Smooth muscle cell (in vitro differentiated cells): ENCODE results near the gene CDH13. TPM values are rescaled to one million over a fixed set of nuclear protein-coding genes. Genes with fewer than 3 reads are reported as not detected.

Experiments
- DNase-seq: peaks from one replicate; lab custom pipeline; 2025; ENCODE audit not compliant: unreplicated experiment; lab: John Stamatoyannopoulos, UW
- H2AFZ ChIP-seq: fragments of 200-600 bp; sonication (generic); 2 replicates; pipeline ENCODE4 v1.6.0; 2016; ENCODE audit warnings: antibody characterized with exemption, low read depth, mild to moderate bottlenecking
- H3F3A ChIP-seq: fragments of 200-600 bp; sonication (generic); 2 replicates; pipeline ENCODE4 v1.6.0; 2017; ENCODE audit warnings: antibody characterized with exemption, low read depth
- H3K27ac ChIP-seq: fragments of 200-600 bp; sonication (generic); 2 replicates; pipeline ENCODE4 v1.5.1; 2016; ENCODE audit warnings: low read depth, mild to moderate bottlenecking
- H3K27me3 ChIP-seq: fragments of 200-600 bp; sonication (generic); 2 replicates; pipeline ENCODE4 v1.6.1; 2016; ENCODE audit warnings: low read depth, mild to moderate bottlenecking
- H3K36me3 ChIP-seq: fragments of 200-600 bp; sonication (generic); 2 replicates; pipeline ENCODE4 v1.5.1; 2016; ENCODE audit warnings: low read depth
- H3K4me1 ChIP-seq: fragments of 200-600 bp; sonication (generic); 2 replicates; pipeline ENCODE4 v1.5.1; 2016; ENCODE audit warnings: low read depth
- H3K4me2 ChIP-seq: fragments of 200-600 bp; sonication (generic); 2 replicates; pipeline ENCODE4 v1.6.0; 2016; ENCODE audit warnings: mild to moderate bottlenecking
- H3K4me3 ChIP-seq: fragments of 200-600 bp; sonication (generic); 2 replicates; pipeline ENCODE4 v1.5.1; 2016; ENCODE audit warnings: mild to moderate bottlenecking
- H3K79me2 ChIP-seq: fragments of 200-600 bp; sonication (generic); 2 replicates; pipeline ENCODE4 v1.6.0; 2016; ENCODE audit warnings: low read depth, mild to moderate bottlenecking
- H3K9ac ChIP-seq: fragments of 200-600 bp; sonication (generic); 2 replicates; pipeline ENCODE4 v1.6.0; 2016; ENCODE audit warnings: low read depth
- H3K9me3 ChIP-seq: fragments of 200-600 bp; sonication (generic); replicated peaks from 2 replicates; pipeline ENCODE4 v1.5.1; 2016; ENCODE audit warnings: low read depth
- H4K20me1 ChIP-seq: fragments of 200-600 bp; sonication (generic); 2 replicates; pipeline ENCODE4 v1.6.0; 2016; ENCODE audit warnings: low read depth
- CTCF ChIP-seq: fragments of 200-600 bp; sonication (generic); IDR thresholded peaks from 2 replicates; pipeline ENCODE4 v1.5.1; 2017; ENCODE audit warnings: borderline replicate concordance, mild to moderate bottlenecking, antibody characterized with exemption; ENCODE audit not compliant: insufficient read depth, poor library complexity, severe bottlenecking
- WGBS: methylation state at CpG from one replicate; pipeline ENCODE4 v1.1.7; 2016; ENCODE audit warnings: low lambda C conversion rate; 5-methylcytosine and 5-hydroxymethylcytosine counted together
- polyA plus RNA-seq: library from polyadenylated mRNA; unstranded; fragments of >200 nt; fragmentation: Nextera tagmentation; extraction: Ambion mirVana; gene quantifications from 2 replicates; pipeline ENCODE4 v1.2.1, GENCODE V29; 2016
- total RNA-seq: library from RNA; depleted of rRNA; stranded (reverse); fragments of >200 nt; gene quantifications from 2 replicates; pipeline ENCODE4 v1.2.3, GENCODE V29; 2014

CDH13 gene
- total and polyA plus RNA-seq, 2 experiments from 2014 or later, result 12.1 to 32.2 TPM

DNA sequence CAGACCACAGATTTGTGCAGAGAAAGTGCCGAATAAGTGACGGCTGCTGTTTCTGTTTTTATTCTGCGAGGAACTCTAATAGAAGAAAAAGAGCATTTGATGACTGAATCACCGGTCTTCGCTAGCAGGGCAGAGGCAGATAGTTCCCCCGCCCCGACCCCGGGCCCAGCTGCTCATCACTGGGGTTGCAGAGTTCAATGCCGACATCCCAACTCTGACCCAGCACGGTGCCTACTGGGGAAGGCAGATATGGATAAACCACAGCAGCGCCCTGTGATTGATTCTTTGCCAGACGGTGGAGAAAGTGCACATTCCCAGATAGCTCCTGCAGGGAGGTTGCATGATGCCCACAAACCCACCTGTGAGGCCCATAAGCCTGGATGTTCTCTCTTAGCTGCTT is 823.1 kb downstream of the CDH13 start:
- no peak for DNase-seq
- Histone ChIP-seq H3K4me1 (no peaks in the 10 kb centered on the region), H3K4me3 (no peak overlapping the region), H3K79me2 (no peaks in the 10 kb centered on the region), H3K27me3 (no peaks in the 10 kb centered on the region), H4K20me1 (no peaks in the 10 kb centered on the region), H3K36me3 (no peaks in the 10 kb centered on the region), H3F3A (no peaks in the 10 kb centered on the region), H2AFZ (no peak overlapping the region), H3K27ac (no peak overlapping the region), H3K9ac (no peak overlapping the region), H3K9me3 (no peaks in the 10 kb centered on the region), H3K4me2 (no peak overlapping the region)
- 95% methylated on average over 12 of the region's 12 CpGs for WGBS
- no peak for TF ChIP-seq CTCF

DNA sequence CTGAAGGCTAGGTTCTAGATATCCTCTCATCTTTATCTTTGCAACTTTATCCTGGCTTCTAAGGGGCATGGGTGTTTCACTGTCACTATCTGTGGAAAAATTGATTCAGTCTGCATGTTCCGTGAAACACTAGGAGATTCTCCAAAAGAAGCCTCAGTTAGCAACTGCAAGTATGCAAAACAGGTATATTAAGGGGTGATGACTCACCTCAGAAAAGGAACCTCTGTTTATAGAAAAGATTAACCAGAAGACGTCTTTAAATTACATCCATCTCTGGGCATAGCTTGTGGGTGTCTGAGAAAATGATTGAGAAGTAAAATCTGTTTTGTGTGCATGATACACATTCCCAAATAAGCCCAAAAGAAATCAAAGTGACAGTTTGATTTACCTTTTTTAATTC is 827.2 kb downstream of the CDH13 start:
- no peaks in the 10 kb centered on the region for H3F3A ChIP-seq
- 18% methylated on average over 2 of the region's 2 CpGs for WGBS

GRCh38 chr16:83455716-83456115 is 828.9 kb downstream of the CDH13 start:
- no peak for DNase-seq
- no peaks in the 10 kb centered on the region for H4K20me1 ChIP-seq
- WGBS, result 92% methylated on average over 6 of the region's 6 CpGs
- H3F3A ChIP-seq, result no peaks in the 10 kb centered on the region
- H3K27ac ChIP-seq, result no peak overlapping the region
- no peak overlapping the region for H3K4me2 ChIP-seq
- H3K27me3 ChIP-seq, result no peaks in the 10 kb centered on the region
- no peaks in the 10 kb centered on the region for H3K4me1 ChIP-seq
- H2AFZ ChIP-seq, result no peak overlapping the region
- no peaks in the 10 kb centered on the region for H3K9me3 ChIP-seq
- H3K4me3 ChIP-seq, result no peak overlapping the region
- H3K9ac ChIP-seq, result no peak overlapping the region
- no peaks in the 10 kb centered on the region for H3K36me3 ChIP-seq
- no peak for TF ChIP-seq CTCF
- no peaks in the 10 kb centered on the region for H3K79me2 ChIP-seq

More for the DNA sequence above, 827.2 kb downstream of the CDH13 start:
- Histone ChIP-seq H2AFZ (no peak overlapping the region), H3K4me1 (no peaks in the 10 kb centered on the region), H3K4me2 (no peak overlapping the region), H3K9me3 (no peaks in the 10 kb centered on the region), H3K9ac (no peak overlapping the region), H3K27me3 (no peaks in the 10 kb centered on the region), H3K4me3 (no peak overlapping the region), H3K36me3 (no peaks in the 10 kb centered on the region), H4K20me1 (no peaks in the 10 kb centered on the region), H3K27ac (no peak overlapping the region), H3K79me2 (no peaks in the 10 kb centered on the region)
- no peak for DNase-seq
- TF ChIP-seq CTCF, result no peak

GRCh38 chr16:83456934-83457333 is 830.2 kb downstream of the CDH13 start:
- no peaks in the 10 kb centered on the region for H4K20me1 ChIP-seq
- H3K4me2 ChIP-seq, result no peak overlapping the region
- no peaks in the 10 kb centered on the region for H3K36me3 ChIP-seq
- H3K4me1 ChIP-seq, result no peaks in the 10 kb centered on the region
- H2AFZ ChIP-seq, result no peak overlapping the region
- no peaks in the 10 kb centered on the region for H3F3A ChIP-seq
- H3K9ac ChIP-seq, result no peak overlapping the region
- 84% methylated on average over 8 of the region's 8 CpGs for WGBS
- H3K79me2 ChIP-seq, result no peaks in the 10 kb centered on the region
- peaks cover 7% of the 10 kb centered on the region for H3K27me3 ChIP-seq
- no peak for TF ChIP-seq CTCF
- H3K27ac ChIP-seq, result no peak overlapping the region
- no peaks in the 10 kb centered on the region for H3K9me3 ChIP-seq
- no peak for DNase-seq
- no peak overlapping the region for H3K4me3 ChIP-seq
